Cortex of kidney (tissue), 1 donor: ENCODE measurements around the gene AGXT.

Experiments
- DNase-seq: peaks from one replicate; lab custom pipeline; 2025; lab: John Stamatoyannopoulos, UW

Gene AGXT

GRCh38 chr2:240868286-240869108, at the start of gene AGXT:
Gene AGXT (plus strand): TSS chr2:240868824. CDS start chr2:240868866, 42 bp downstream.
- DNase-seq: no peak

- no peak for DNase-seq
These were observed 49.3 kb upstream of the AGXT start for GRCh38 chr2:240819126-240819857.

DNA sequence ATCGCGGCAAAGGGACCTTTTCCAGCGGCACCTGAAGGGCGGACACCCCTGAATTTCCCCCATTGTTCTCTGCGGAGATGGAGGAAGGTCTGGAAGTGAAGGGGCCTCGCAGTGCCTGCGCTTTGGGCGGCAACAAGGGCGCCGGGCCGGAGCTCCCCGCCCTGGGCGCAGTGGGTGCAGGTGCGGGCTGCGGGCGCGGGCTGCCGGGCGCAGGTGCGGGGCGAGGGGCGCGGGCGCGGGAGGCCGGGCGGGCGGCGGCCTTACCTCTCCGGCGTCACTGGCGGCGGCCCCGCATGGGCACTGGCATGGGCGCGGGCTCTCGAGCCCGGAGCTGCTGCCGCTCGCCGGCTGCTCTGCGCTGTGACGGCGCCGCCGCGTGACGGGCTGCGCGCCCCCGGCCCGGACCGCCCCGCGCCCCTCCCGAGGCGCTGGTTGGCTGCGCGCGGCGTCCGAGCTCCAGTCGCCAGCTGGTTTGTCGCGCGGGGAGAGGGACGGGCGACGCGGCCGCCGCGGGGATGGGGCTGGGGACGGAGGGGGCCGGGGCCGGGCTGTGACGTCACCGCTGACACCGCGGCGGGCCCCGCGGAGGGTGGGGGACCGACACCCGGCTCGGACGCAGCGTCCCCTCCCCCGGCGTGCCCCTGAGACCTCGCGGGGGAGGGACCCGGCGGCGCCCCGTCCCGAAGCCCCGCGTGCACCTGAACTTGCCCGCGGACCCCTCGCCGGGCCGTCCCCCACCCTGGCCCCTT, 48.6 kb upstream of the AGXT start, which contains the start of gene KIF1A:
Gene KIF1A (minus strand): TSS at position 362 of the 749 bp plus-strand sequence. CDS start 22,467 bp downstream, outside the sequence.
- no peak for DNase-seq

GRCh38 chr2:240820607-240821428, 47.8 kb upstream of the AGXT start:
- DNase-seq: no peak

DNA sequence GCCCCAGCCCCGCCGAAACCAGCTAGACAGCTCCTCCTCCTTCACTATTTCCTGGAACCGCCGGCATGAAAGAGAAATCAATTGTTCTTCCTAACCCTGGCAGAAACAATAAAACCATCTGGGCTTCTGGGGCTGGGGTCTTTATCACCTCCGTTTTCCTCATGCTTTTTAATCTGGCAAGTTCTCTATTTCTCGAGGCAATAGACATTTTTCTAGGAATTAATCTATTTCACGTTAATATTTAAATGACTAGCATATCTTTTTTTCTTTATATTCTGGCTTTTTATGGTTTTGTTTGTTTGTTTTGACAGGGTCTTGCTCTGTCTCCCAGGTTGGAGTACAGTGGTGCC, 47.2 kb upstream of the AGXT start:
- no peak for DNase-seq

- no peak for DNase-seq
These were observed 46.3 kb upstream of the AGXT start for GRCh38 chr2:240822280-240822847.

DNA sequence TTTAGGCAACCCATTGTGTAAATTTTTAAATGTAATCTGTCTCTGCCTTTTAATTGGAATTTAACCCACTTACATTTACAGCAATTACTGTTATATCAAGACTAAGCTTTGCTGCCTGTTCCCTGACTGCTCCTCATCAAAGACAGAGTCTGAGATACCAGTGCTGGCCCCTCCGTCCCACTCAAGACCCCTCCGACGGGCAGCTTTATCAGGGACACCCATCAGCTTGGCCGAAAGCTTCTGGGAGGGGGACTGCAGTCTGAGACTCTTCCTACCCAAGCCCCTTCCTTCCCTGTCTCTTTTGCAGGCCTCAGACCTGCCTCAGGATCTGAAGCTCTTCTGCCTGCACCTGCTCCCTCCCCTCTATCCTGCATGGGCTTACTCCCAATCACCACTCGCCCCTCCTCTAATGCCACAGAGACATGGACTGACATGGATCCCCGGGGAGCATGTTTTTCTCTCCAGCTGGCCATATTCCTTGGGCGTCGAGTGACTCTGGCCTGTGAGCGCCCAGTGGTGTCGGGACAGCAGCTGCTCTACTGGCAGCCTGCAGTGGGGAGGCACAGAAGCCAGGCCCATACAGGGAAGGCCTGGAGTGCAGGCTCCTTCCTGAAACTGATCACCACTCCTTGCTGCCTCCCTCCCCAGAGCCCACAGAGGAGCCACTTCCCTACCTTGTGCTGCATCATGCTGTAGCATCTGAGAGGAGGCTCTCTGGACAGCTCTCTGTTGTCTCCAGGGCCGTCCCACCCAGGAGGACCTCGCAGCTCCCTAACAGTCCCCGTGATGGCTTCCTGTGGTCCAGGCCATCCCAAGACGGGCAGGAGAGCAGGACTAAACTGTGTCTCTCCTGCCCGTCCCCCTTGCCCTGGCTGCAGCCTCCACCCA, 44.9 kb upstream of the AGXT start:
- DNase-seq: no peak

DNA sequence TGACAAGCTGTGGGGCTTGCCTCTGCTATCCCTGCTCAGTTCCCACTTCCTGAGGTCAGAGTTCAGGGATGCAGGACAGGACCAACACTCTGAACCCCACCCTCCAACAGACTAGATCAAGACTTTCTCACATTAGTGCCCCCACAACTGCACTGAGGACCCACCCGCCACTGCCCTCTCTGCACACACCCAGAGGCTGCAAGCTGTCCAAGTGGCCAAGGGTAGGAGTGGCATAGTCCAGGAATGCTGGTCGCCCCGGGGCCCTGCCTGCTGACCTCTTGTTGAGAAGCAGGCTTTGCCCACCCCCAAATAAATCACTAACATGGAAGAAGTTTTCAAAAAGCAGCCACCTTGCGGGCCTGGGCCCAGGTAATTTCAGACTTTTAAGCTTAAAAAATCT, 43.1 kb upstream of the AGXT start:
- no peak for DNase-seq

GRCh38 chr2:240831594-240832204, 36.9 kb upstream of the AGXT start:
- DNase-seq: no peak

- no peak for DNase-seq
These were observed 36.4 kb upstream of the AGXT start for GRCh38 chr2:240832205-240832727.

DNA sequence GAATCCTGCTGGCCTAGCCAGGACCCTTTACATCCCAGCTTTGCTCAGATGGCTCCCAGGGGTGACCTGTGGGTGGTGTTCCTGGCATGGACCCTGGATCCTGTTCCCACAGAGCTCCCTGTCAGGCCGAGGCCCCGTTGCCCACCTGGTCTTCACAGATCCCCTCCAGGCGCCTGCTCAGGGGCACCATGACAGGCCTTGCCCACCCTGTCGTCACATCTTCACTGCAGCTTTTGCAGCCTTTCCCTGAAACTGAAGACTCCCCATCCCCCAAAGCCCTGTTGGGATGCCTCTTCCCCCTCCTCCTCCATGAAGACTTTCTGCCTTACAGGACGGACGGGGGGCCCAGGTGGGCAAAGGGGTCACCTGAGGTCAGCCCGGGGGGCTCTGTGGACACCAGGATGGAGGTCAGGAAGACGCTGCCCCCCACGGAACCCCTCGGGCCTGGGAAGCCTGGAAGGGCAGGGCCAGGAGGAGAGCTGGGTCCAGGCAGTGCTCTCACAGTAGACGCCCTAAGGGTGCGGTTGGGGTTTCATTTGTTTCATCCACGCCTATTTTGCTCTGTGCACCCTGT, 35.6 kb upstream of the AGXT start:
- DNase-seq: no peak

GRCh38 chr2:240833724-240834285, 34.8 kb upstream of the AGXT start:
- DNase-seq: no peak

DNA sequence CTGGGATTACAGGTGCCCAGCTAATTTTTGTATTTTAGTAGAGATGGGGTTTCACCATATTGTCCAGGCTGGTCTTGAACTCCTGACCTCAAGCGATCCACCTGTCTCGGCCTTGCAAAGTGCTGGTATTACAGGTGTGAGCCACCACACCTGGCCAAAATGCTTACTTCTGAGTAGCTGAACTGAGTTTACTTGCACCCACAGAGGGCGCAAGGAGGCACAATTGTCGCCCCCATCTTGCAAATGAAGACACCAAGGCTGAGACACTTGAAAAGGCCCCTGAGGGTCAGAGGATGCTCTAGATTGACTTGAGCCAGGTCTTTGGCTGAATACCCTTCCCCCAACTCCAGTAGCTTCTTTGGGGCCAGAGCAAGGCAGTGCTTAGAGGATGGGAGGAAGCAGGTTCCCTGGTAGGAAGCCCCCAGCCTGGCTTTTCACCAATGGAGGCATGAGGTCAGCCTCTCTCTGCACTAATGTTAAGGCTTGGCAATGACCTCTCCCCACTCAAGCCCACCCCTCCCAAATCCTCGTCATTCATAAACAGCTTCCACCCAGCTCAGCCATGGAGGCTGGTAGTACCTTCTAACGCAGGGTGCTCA, 34.1 kb upstream of the AGXT start:
- DNase-seq: no peak

GRCh38 chr2:240835528-240835927, 33.1 kb upstream of the AGXT start:
- no peak for DNase-seq

DNA sequence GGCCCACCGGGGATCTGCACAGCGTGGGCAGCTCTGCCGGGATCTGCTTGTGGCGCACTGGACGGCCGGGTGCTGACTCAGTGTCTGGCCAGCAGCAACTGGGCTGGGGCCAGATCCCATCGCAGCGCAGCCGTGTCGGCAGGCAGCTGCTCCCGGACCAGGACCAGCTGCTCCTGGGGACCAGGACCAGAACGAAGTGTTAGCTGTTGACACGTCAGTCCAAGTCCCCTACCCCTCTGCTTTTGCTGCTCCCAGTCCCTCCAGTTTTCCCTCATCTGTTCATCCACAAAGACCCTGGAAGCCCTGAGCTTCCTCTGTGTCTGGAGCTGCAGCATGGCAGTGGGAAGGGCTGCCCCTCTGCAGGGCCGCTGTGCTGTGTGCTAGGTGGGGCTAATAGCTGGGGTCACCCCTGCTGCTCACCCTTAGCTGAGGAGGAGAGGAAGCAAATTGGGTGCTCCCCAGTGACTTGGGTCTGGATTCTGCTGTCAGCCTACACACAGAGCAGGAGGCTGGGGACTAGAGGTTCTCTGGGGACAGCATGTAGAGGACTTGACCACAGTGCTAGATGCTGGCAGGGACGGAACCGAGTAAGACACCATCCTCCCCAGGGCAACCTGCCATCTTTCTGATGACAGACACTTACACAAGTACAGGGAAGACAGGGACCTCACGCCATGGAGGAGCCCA, 31.7 kb upstream of the AGXT start:
- DNase-seq: no peak

DNA sequence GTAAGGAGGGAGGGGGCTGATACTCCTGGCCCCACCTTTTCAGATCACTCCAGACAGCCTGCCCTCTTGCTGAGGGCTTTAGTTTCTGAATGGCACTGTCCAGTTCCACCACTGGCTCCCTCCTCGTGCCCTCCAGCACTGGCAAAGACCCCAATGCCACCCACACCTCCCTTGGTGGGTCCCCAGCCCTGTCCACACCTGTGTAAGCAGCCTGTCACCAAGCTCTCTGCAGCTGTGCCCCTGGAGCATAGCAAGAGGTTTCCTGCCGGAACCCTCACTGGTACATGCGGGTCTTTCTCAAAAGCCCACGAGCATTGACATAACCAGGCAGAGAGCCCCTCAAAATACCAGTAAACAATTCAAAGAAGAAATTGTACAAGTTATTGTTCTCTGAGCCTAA, 31.0 kb upstream of the AGXT start:
- DNase-seq: no peak

DNA sequence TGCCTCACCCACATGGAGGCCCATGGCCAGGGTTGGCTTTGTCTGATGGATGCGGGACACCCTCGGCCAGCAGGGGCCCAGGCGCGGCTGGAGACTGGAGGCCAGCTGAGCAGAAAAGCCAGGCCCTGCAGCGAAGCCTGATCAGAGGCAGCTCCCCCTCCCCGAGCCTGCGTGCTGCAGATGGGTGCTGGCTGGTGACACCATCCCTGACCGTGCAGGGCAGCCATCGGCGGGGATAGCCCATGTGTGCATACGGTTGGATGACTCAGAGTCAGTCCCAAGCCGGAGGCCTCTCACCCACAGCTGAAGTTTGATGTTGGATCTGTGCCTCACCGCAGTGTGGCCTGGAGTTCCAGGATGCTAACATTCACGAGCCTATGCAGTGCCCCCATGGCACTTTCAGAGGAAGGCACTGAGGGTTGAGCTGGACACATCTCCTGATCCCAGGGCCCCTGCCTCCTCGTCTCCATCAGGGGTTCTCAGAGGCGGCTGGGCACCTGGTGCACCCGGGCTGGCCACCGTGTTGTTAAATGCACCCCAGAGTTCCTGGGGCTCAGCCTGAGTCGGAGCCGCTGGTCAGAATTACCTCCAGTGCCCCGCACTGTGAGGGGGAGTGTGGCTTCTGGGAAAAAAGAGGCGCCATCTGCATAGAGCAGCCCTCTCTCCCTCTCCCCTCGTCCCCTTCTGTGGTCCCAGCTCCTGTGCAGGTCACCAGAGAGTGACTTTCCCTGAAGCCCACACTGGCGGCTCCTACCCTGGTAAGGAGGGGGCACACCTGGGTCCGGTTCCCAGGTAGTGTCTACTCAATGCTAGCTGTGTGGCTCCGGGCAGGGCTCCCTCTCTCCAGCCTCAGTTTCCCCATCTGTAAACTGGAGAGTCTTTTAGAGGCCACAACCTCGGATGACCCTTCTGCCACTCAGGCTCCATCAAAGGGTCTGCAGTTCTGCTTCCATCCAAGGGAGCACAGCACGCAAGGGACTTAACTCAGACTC, 29.2 kb upstream of the AGXT start:
- no peak for DNase-seq
